Activated naive CD8-positive, alpha-beta T cell (primary cell): Measurements from ENCODE around the gene PRRT3.
A peak's percentile ranks its signal among the peaks of the same experiment; 100 is the strongest.

ENCODE experiments used
- H3K27ac Mint-ChIP-seq: one replicate; pipeline ENCODE4 v1.8.0; 2021; ENCODE audit warnings: mixed read lengths
- H3K27me3 Mint-ChIP-seq: one replicate; pipeline ENCODE4 v1.8.0; 2021; ENCODE audit warnings: mixed read lengths
- H3K36me3 Mint-ChIP-seq: one replicate; pipeline ENCODE4 v1.8.0; 2021; ENCODE audit warnings: mixed read lengths
- H3K4me1 Mint-ChIP-seq: one replicate; pipeline ENCODE4 v1.8.0; 2021; ENCODE audit warnings: low read depth, mixed read lengths
- H3K4me3 Mint-ChIP-seq: one replicate; pipeline ENCODE4 v1.8.0; 2021; ENCODE audit warnings: mild to moderate bottlenecking, mixed read lengths
- H3K9me3 Mint-ChIP-seq: one replicate; pipeline ENCODE4 v1.8.0; 2021; ENCODE audit warnings: low read depth, mixed read lengths

The PRRT3 gene

DNA sequence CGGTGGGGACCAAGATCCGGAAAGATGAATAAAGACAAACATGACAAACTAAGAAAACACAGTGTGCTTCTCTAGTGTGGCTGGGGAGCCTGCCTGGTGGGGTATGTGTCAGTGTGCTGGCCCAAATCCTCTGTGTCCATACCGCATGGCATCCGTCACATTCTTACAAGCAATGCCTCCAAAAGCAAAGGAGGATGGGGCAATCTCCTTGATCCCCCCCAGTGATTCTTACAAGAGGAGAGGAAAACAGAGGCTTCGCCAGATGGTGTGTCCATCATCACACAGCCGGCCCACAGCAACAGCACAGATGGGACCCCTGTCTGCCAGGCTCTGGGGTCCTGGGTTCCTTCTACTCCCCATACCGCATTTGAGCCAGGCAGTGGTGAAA is 35.9 kb downstream of the PRRT3 start:
- peaks cover 2% of the 10 kb centered on the region for H3K27me3 Mint-ChIP-seq
- no peak overlapping the region for H3K27ac Mint-ChIP-seq
- peaks cover 14% of the 10 kb centered on the region for H3K4me1 Mint-ChIP-seq
- no peaks in the 10 kb centered on the region for H3K9me3 Mint-ChIP-seq
- peak overlapping the region; percentile 74 for H3K4me3 Mint-ChIP-seq
- peaks cover 2% of the 10 kb centered on the region for H3K36me3 Mint-ChIP-seq

DNA sequence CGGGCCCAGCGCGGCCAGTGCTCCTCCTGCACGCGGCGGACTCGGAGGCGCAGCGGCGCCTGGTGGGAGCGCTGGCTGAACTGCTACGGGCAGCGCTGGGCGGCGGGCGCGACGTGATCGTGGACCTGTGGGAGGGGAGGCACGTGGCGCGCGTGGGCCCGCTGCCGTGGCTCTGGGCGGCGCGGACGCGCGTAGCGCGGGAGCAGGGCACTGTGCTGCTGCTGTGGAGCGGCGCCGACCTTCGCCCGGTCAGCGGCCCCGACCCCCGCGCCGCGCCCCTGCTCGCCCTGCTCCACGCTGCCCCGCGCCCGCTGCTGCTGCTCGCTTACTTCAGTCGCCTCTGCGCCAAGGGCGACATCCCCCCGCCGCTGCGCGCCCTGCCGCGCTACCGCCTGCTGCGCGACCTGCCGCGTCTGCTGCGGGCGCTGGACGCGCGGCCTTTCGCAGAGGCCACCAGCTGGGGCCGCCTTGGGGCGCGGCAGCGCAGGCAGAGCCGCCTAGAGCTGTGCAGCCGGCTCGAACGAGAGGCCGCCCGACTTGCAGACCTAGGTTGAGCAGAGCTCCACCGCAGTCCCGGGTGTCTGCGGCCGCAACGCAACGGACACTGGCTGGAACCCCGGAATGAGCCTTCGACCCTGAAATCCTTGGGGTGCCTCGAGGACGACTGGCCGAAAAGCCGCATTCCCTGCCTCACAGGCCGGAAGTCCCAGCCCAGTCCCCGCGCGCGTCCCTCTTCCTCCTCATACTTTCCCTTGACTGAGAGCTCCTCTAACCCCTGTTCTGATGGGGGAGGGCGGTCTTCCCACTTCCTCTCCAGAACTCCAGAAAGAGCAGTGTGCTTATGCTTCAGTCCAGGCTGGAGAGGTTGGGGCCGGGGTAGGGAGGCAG is 36.7 kb downstream of the PRRT3 start:
- Mint-ChIP-seq H3K4me1 (peaks cover 14% of the 10 kb centered on the region), H3K27me3 (peaks cover 2% of the 10 kb centered on the region), H3K27ac (no peak overlapping the region)

DNA sequence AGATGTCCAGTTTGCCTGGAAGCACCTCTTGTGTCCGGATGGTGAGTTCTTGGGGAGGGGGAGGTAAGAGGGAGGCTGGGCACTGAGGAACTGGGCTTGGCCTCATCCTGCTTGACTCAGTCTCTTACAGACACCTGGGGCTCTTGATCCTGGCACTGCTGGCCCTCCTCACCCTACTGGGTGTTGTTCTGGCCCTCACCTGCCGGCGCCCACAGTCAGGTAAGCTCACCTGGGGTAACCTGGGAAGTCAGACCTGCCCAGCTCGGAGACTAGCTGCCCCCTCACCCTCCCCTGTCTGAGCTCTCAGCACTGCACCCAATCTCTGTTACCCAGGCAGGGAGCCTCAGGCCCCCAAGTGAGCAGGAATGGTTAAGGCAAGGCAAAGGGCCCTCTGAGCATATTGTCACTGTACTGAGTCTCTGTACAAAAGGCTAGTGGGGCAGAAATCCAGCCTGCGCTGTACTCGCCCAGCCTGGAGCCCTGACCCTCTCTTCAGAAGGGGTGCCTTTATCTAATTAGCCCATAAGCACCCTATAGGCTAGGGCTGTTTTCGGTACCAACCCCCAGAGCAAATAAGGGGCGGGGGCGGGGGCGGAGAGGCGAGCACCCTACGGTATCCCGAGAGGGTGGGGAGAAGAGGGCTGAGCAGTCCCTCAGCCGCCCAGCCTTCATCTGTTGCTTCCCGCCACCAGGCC is 37.5 kb downstream of the PRRT3 start:
- H3K4me3 Mint-ChIP-seq: peak overlapping the region; percentile 40

More for the DNA sequence above, 36.7 kb downstream of the PRRT3 start:
- Mint-ChIP-seq H3K9me3 (no peaks in the 10 kb centered on the region), H3K36me3 (peaks cover 2% of the 10 kb centered on the region), H3K4me3 (peak overlapping the region; percentile 74)

DNA sequence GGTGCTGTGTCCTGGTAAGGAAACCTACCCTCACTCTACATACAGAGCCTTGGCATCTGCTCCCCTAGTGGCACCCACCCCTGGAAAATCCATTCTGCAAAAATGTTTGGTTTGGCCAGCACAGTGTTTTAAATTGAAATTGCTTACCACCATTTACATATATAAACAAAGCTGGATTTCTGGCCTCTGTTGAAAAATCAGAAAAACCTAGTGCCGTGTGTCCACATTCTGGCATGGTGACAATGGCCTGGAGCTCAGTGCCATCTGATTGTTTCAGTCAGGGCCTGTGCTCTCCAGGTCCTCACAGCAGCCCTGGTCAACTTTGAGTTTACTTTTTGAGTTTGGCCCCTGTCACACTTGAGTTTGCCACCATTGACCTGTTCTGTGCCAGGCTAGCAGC is 38.2 kb downstream of the PRRT3 start:
- Mint-ChIP-seq H3K9me3 (no peaks in the 10 kb centered on the region), H3K27ac (no peak overlapping the region), H3K36me3 (peaks cover 2% of the 10 kb centered on the region), H3K27me3 (peaks cover 2% of the 10 kb centered on the region), H3K4me1 (peaks cover 17% of the 10 kb centered on the region), H3K4me3 (no peak overlapping the region)

More for the DNA sequence above, 37.5 kb downstream of the PRRT3 start:
- H3K27ac Mint-ChIP-seq: no peak overlapping the region
- H3K36me3 Mint-ChIP-seq: peaks cover 2% of the 10 kb centered on the region
- H3K4me1 Mint-ChIP-seq: peaks cover 14% of the 10 kb centered on the region
- H3K9me3 Mint-ChIP-seq: no peaks in the 10 kb centered on the region
- peaks cover 2% of the 10 kb centered on the region for H3K27me3 Mint-ChIP-seq

DNA sequence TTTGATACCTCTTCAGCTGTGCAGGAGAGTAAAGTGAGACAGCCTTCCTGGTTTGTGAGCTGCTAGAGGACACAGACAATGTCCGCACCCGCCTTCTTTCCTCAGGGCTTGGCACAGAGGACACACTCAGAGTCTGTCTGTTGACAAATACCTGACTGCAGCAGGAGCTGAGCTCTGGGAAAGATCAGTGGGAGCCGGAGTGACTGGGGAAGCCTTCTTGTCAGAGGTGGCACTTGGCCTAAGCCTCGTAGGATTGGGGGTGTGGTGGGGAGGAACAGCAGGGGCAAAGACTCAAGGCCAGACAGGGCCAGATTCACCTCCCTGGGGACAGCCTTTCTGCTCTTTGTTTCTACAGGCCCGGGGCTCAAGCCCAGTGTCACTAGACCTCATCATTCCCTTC is 38.6 kb downstream of the PRRT3 start:
- H3K4me3 Mint-ChIP-seq: no peak overlapping the region
- peaks cover 2% of the 10 kb centered on the region for H3K36me3 Mint-ChIP-seq
- H3K27me3 Mint-ChIP-seq: peaks cover 2% of the 10 kb centered on the region
- H3K9me3 Mint-ChIP-seq: no peaks in the 10 kb centered on the region
- no peak overlapping the region for H3K27ac Mint-ChIP-seq
- peaks cover 17% of the 10 kb centered on the region for H3K4me1 Mint-ChIP-seq

DNA sequence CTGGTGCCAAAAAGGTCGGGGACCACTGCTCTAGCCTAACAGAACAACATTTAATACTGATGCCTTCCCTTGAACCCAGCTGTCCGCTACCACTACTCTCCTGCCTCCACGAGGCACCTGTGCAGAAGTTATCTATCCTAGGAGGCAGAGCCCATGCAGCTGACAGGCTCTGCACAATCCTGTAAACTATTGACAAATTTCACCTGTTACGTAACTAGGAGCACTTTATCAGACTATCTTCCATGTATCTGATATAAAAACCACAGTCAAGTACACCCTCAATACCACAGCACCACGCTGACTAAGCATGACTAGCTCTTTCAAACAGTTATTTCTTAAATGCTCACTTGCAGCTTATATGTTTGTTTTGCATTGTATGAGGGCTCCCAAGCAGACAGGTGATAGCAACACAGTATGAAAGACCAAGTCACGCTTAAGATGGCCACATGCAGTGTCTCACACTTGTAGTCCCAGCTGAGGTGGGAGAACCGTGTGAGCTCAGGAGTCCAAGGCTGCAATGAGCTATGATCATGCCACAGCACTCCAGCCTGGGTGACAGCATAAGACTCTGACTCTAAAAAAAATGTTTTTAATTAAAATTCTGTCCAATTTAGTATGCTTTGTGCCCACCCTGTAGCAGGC is 39.8 kb downstream of the PRRT3 start:
- peak overlapping the region; percentile 27 for H3K4me3 Mint-ChIP-seq
- no peaks in the 10 kb centered on the region for H3K9me3 Mint-ChIP-seq
- peaks cover 2% of the 10 kb centered on the region for H3K27me3 Mint-ChIP-seq
- H3K36me3 Mint-ChIP-seq: peaks cover 2% of the 10 kb centered on the region
- peaks cover 17% of the 10 kb centered on the region for H3K4me1 Mint-ChIP-seq
- H3K27ac Mint-ChIP-seq: no peak overlapping the region

DNA sequence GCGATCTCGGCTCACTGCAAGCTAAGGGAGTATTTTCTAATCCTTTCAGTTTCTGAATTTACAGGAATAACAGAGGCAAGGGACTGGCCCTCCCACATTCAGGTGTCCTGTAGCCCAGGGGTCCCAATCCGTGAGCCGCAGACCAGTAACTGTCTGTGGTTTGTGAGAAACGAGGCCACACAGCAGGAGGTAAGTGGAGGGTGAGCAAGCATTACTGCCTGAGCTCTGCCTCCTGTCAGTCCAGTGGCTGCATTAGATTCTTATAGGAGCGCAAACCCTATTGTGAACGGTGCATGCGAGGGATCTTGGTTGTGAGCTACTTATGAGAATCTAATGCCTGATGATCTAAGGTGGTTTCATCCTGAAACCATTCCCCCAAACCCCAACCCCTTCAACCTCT is 40.3 kb downstream of the PRRT3 start:
- Mint-ChIP-seq H3K27ac (no peak overlapping the region), H3K36me3 (peaks cover 2% of the 10 kb centered on the region), H3K4me3 (no peak overlapping the region), H3K9me3 (no peaks in the 10 kb centered on the region), H3K27me3 (peaks cover 2% of the 10 kb centered on the region), H3K4me1 (peaks cover 17% of the 10 kb centered on the region)

DNA sequence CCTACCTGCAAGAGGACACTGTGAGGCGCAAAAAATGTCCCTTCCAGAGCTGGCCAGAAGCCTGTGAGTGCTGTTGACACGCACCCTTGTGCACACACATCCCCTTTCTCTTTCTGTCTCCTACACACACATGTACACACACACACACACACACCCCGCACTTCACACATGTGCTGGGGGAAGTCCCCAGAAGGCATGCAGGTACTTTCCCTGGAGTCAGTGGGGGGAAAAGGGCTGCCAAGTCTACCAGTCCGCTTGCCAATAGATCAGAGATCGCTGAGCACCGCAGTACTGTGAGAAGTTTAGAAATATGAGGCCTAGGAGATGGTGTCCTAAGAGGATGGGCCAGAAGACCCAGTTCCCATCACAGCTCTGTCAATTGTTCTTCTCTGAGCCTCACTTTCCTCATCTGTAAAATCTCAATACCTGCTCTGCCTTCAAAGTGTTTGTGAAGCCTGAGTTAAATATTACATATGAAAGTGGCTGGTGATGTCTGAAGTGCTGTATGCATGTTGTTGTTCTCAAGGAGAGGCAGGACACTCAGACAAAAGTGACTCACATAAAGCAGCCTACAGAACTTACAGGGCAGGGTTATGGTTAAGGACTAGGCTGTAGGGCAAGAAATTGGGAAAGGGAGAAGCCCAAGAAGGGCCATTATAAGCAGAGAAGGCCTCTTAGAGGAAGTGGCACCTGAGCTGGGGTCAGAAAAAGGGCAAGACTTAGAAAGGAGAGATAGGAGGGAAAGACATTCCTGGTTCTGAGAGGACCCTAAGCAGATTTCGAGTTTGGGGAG is 42.8 kb downstream of the PRRT3 start:
- H3K4me1 Mint-ChIP-seq: peaks cover 8% of the 10 kb centered on the region
- no peak overlapping the region for H3K27ac Mint-ChIP-seq
- no peaks in the 10 kb centered on the region for H3K9me3 Mint-ChIP-seq
- H3K27me3 Mint-ChIP-seq: peaks cover 2% of the 10 kb centered on the region
- H3K4me3 Mint-ChIP-seq: no peak overlapping the region
- peaks cover 2% of the 10 kb centered on the region for H3K36me3 Mint-ChIP-seq

DNA sequence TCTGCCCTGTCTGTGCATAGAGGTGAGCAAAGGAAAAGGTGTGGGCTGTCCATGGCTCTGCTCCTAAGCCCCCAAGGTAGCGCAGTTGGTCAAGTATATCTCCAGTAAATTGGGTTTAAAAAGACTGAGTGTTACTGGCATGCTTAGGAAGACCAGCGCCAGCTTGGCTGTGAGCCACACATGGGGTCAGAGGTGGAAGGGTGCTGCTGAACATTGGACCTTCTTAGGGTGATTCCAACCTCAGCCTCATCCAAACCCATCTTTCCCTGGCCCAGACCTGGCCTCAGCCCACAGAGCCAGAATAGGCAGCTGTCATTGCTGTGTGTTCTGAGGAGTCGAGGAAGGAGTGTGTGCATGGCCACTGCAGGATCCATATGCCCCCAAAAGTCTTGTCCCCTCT is 43.9 kb downstream of the PRRT3 start:
- peaks cover 12% of the 10 kb centered on the region for H3K4me1 Mint-ChIP-seq
- no peak overlapping the region for H3K27ac Mint-ChIP-seq
- H3K9me3 Mint-ChIP-seq: no peaks in the 10 kb centered on the region
- no peak overlapping the region for H3K4me3 Mint-ChIP-seq
- H3K27me3 Mint-ChIP-seq: peaks cover 2% of the 10 kb centered on the region
- H3K36me3 Mint-ChIP-seq: peaks cover 2% of the 10 kb centered on the region

DNA sequence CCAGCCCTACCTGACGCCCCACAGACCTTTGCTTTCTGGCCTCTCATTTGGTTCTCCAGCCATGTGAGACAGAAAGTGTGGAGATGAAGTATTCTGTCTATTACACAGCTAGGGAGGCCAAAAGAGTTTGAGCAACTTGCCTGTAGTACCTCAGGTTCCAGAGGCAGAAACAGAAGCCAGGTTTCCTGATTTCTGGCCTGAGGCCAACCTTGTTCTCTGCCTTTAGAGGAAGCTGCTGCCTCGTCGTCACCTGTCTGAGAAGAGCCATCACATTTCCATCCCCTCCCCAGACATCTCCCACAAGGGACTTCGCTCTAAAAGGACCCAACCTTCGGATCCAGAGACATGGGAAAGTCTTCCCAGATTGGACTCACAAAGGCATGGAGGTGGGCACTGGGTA is 45.7 kb downstream of the PRRT3 start:
- H3K36me3 Mint-ChIP-seq: no peaks in the 10 kb centered on the region
- H3K4me3 Mint-ChIP-seq: no peak overlapping the region
- no peak overlapping the region for H3K27ac Mint-ChIP-seq
- H3K27me3 Mint-ChIP-seq: no peaks in the 10 kb centered on the region
- no peaks in the 10 kb centered on the region for H3K9me3 Mint-ChIP-seq
- peaks cover 20% of the 10 kb centered on the region for H3K4me1 Mint-ChIP-seq

DNA sequence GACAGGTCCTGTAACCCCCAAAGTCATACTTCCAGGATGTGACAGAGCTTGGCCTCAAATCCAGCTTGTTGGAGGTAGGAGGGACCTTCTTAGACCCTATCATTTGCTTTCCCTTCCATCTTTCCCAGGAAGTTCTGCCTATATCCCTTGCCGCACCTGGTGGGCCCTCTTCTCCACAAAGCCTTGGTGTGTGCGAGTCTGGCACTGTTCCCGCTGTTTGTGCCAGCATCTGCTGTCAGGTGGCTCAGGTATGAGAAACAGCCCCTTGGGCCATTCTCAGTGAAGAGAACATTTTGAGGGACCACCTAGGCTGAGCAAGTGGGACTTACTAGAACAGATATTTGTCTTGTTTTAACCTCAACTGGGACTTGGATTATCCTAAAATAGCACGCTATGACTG is 48.3 kb downstream of the PRRT3 start:
- Mint-ChIP-seq H3K27ac (no peak overlapping the region), H3K27me3 (no peaks in the 10 kb centered on the region), H3K4me1 (peaks cover 22% of the 10 kb centered on the region), H3K4me3 (no peak overlapping the region), H3K9me3 (no peaks in the 10 kb centered on the region), H3K36me3 (no peaks in the 10 kb centered on the region)

DNA sequence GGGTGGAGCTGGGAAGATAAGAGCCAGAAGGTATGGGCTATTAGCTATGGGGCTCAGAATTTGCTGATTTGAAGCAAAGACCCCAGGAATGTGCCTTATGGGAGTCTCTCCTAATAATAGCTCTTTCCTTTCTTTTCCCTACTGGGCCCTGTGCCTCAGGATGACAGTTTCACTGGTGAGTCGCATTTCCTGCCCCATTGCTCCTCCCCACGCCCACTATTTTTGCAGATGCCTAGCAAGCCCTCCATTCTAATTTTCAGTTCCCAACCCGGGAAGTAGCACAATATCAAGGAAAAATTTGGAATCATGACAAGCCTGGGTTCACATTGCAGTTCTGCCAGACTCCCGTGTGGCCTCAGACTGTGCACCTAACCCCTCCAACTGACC is 49.0 kb downstream of the PRRT3 start:
- Mint-ChIP-seq H3K4me3 (peak overlapping the region; percentile 32), H3K9me3 (no peaks in the 10 kb centered on the region), H3K36me3 (no peaks in the 10 kb centered on the region), H3K4me1 (peaks cover 25% of the 10 kb centered on the region), H3K27ac (no peak overlapping the region), H3K27me3 (no peaks in the 10 kb centered on the region)

DNA sequence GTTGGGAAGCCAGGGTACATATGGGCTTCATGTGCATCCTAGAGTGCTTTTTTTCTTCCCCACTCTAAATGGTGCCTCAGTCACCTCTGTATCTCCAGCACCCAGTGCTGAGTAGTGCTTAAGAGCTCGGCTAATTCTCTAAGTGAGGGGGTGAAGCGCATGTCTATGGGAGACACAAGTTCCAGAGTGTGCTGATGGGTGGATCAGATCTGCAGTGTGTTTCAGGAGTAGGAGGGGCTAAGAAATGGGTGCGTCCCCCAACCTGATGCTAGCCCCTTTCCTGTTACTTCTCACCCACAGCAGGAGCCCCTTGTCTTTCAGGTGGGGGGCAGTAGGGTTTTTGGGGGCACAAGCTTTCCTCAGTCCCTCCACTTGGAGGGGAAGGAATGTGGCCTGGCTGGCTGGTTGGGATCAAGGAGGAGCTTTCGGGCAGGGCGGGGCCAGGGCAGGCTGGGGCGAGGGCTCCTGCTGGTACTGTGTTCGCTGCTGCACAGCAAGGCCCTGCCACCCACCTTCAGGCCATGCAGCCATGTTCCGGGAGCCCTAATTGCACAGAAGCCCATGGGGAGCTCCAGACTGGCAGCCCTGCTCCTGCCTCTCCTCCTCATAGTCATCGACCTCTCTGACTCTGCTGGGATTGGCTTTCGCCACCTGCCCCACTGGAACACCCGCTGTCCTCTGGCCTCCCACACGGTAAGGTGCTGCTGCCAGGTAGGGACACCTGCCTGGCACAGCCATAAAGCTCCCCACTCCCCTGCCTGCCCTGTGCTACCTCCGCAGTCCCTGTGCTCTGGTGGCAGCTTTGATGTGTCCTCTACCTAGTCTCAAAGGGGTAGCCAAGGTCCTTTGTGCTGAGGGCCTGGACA is 49.6 kb downstream of the PRRT3 start, which contains the start of gene IL17RE:
IL17RE (plus strand) TSS at position 477 of the 866 bp plus-strand sequence; CDS start at position 562, 85 bp downstream.
- Mint-ChIP-seq H3K4me1 (peaks cover 28% of the 10 kb centered on the region), H3K4me3 (peak within 1 kb of the TSS; percentile 65), H3K27me3 (no peaks in the 10 kb centered on the region), H3K36me3 (no peaks in the 10 kb centered on the region), H3K9me3 (no peaks in the 10 kb centered on the region), H3K27ac (no peak within 1 kb of the TSS)

DNA sequence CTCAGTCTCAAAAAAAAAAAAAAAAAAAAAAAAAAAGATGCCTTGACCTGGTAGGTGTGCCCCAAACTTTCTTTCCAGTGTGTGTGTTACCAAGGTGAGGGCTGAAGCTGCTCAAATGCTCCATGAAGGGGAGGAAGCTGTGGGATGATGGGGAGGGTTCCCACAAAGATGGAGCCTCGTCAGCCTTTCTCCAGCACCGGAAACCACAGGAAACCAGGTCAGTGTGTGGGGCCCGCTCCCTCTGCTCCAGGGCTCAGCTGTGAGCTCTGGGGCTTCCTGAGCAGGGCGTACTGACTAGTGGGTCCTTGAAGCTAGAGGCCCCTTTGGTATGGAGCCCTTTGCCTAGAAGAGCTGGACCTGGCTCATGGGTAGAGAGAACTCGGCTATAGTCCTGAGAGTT is 50.2 kb downstream of the PRRT3 start:
- H3K9me3 Mint-ChIP-seq: no peaks in the 10 kb centered on the region
- H3K27ac Mint-ChIP-seq: no peak overlapping the region
- H3K36me3 Mint-ChIP-seq: no peaks in the 10 kb centered on the region
- H3K4me1 Mint-ChIP-seq: peaks cover 30% of the 10 kb centered on the region
- peak overlapping the region; percentile 65 for H3K4me3 Mint-ChIP-seq
- no peaks in the 10 kb centered on the region for H3K27me3 Mint-ChIP-seq
